Sigmoid colon (tissue), 7 donors: ENCODE results near the gene S100A10. TPM values are rescaled to one million over a fixed set of nuclear protein-coding genes. Genes with fewer than 3 reads are reported as not detected.
A peak's percentile ranks its signal among the peaks of the same experiment; 100 is the strongest.

Experiments used
- DNase-seq: peaks from one replicate; pipeline ENCODE4 v3.0.0-alpha.2; 2019
- H3K27ac ChIP-seq, 4 donors: fragments of 200-600 bp; sonication (generic); one replicate each; pipeline ENCODE4 v1.5.1; 2016 to 2019; ENCODE audit warnings: mild to moderate bottlenecking in 1 of 4
- H3K27me3 ChIP-seq, 3 donors: fragments of 200-600 bp; sonication (generic); one replicate each; pipeline ENCODE4 v1.5.1; 2019; ENCODE audit warnings: mild to moderate bottlenecking in 1 of 3
- H3K36me3 ChIP-seq, 4 donors: fragments of 200-600 bp; sonication (generic); one replicate each; pipeline ENCODE4 v1.5.1; 2016 to 2019
- H3K4me1 ChIP-seq, 4 donors: fragments of 200-600 bp; sonication (generic); one replicate each; pipeline ENCODE4 v1.5.1; 2017 to 2019
- H3K4me3 ChIP-seq, 4 donors: fragments of 200-600 bp; sonication (generic); one replicate each; pipeline ENCODE4 v1.5.1; 2017 to 2019; ENCODE audit warnings: mild to moderate bottlenecking in 2 of 4, moderate library complexity in 1 of 4
- H3K9me3 ChIP-seq, 4 donors: fragments of 200-600 bp in 3 of 4; sonication (generic) in 3 of 4; one replicate each; pipeline versions ENCODE4 v1.5.1 to v1.6.1; 2013 to 2019
- CTCF ChIP-seq, 4 experiments: fragments of 450-650 bp in 3 of 4; fragments of 200-600 bp in 1 of 4; IDR thresholded peaks; one replicate each; pipeline ENCODE4 v1.5.1; 2016 to 2019; ENCODE audit warnings: antibody characterized with exemption in 4 of 4, mild to moderate bottlenecking in 3 of 4, moderate library complexity in 2 of 4
- EP300 ChIP-seq, 4 donors: sonication (generic); formaldehyde crosslinking; IDR thresholded peaks; one replicate each; pipeline ENCODE4 v1.6.1; 2017; ENCODE audit warnings: antibody characterized with exemption in 4 of 4
- POLR2A ChIP-seq, 2 donors: fragments of 450-650 bp; IDR thresholded peaks; one replicate each; pipeline ENCODE4 v1.6.1; 2016; ENCODE audit warnings: antibody characterized with exemption in 2 of 2, mild to moderate bottlenecking in 2 of 2, moderate library complexity in 2 of 2
- POLR2AphosphoS5 ChIP-seq, 4 donors: sonication (generic); formaldehyde crosslinking; IDR thresholded peaks; one replicate each; pipeline ENCODE4 v1.6.1; 2017; ENCODE audit warnings: antibody characterized with exemption in 4 of 4
- WGBS, 2 donors: extraction: QIAGEN DNeasy Blood & Tissue Kit; methylation state at CpG; one replicate each; pipeline ENCODE4 v1.1.7; 2013; 5-methylcytosine and 5-hydroxymethylcytosine counted together
- intact Hi-C: fragments of 100-400 bp; cut with DNase I; formaldehyde crosslinking; loops from one replicate; pipeline ENCODE4 v1.15.1; 2023
- polyA plus RNA-seq, 3 donors: library from polyadenylated mRNA; stranded (reverse); fragments of 200-250 nt; gene quantifications; one replicate each; pipeline ENCODE4 v1.2.3, GENCODE V29; 2013
- total RNA-seq, 4 donors: library from RNA; depleted of rRNA; stranded (reverse); fragments of >200 nt; gene quantifications; one replicate each; pipeline ENCODE4 v1.1.0, GENCODE V29; 2016
- donor health status: healthy with polysubstance abuse.
- donor health status: Bipolar disorder and iron deficiency.
- donor health status: healthy.

Gene S100A10
- total and polyA plus RNA-seq, 7 donors: 20.2 to 1,816 (median 57.9) TPM

DNA sequence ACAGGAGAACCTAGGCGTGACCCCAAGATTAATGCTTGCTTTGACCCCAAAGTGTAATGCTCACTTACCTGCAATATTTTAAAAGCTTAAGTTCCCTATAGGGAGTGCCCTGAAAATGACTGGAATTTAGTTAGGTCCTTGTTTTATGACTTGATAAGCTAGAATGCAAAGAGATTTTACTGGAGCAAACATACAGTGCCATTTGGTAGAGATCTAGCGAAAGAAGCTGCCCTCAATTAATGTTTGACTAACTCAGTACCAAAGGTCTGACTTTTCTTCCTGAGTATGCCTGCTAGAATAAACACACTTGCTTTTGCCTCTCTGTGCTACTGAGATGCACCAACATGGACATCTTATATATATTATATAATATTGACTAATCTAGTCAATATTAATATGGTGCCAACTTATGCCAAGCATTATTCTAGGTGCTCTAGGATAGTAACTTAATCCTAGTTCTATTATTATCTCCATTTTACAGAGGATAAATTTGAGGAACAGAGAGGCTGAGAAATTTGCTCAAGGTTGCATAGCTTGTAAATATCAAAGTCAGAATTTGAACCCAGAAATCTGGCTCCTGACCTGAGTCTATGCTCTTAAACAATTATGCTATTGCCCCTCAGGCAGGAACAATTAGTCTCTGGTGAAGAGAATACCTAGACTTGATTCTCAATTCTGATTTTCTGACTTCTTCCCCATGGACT, 18.2 kb downstream of the S100A10 start:
- Histone ChIP-seq H3K27ac (no peak overlapping the region), H3K27me3 (no peaks in the 10 kb centered on the region), H3K9me3 (no peaks in the 10 kb centered on the region), H3K4me3 (no peak overlapping the region), H3K4me1 (peaks cover 0 to 27% (median 16%) of the 10 kb centered on the region in 4 donors), H3K36me3 (no peaks in the 10 kb centered on the region)
- TF ChIP-seq POLR2AphosphoS5 (IDR thresholded peaks at IDR 0.05) (no peak), CTCF (IDR thresholded peaks at IDR 0.05) (no peak), EP300 (IDR thresholded peaks at IDR 0.05) (no peak), POLR2A (IDR thresholded peaks at IDR 0.05) (no peak)
- 21 to 74% methylated on average over 2 of the region's 2 CpGs for WGBS, 2 donors
- intact Hi-C loops: no loop called here
- no peak for DNase-seq

DNA sequence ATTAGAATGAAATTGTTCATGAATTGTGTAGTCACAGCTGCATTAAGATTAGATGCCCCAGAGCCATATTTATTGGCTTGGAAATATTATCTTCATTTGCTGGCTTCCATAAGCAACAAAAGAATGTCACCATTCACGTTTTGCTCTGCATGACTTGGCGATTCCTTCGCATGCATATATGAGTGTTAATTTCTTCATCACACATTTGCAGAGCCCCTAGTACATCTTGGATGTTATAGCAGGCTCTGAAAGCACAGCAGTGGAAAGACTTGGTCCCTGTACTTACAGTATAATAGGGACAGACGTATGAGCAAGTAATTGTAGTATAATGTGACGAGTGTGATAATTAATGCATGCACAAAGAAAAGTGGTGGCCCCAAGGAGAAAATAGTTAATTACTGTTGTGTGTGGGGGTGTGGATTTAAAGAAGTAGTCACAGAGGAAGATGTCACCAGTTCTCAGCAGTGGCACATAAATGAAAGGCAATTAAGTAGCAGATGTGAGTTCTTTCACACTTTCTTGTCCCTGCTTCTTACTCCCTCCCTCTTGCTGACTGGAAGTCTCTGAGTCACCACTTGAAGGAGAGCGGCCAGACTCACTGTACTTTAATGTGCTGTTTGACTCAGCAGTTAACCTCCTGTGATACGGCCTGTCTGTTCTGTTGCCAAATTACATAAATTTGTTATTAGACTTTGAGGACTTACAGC, 21.0 kb downstream of the S100A10 start:
- Histone ChIP-seq H3K9me3 (no peaks in the 10 kb centered on the region), H3K4me3 (no peak overlapping the region), H3K4me1 (peaks cover 0 to 24% (median 22%) of the 10 kb centered on the region in 4 donors), H3K27me3 (no peaks in the 10 kb centered on the region), H3K36me3 (no peaks in the 10 kb centered on the region), H3K27ac (peak overlapping the region in 3 of 4 donors; percentile 44 to 59 (median 58))
- intact Hi-C loops: loop anchor here (2.0 kb wide), 1 partner anchor 28 kb away; no protein-coding TSS in a partner anchor
- 9 to 34% methylated on average over 7 of the region's 7 CpGs for whole genome bisulfite sequencing, 2 donors
- TF ChIP-seq EP300 (IDR thresholded peaks at IDR 0.05): peak in 1 of 4 donors; percentile 37
- peak; percentile 49 to 86 (median 83) for TF ChIP-seq POLR2AphosphoS5 (IDR thresholded peaks at IDR 0.05)
- no peak for TF ChIP-seq CTCF (IDR thresholded peaks at IDR 0.05)
- no peak for TF ChIP-seq POLR2A (IDR thresholded peaks at IDR 0.05)
- DNase-seq: peak; percentile 70

GRCh38 chr1:151970626-151971025, 23.0 kb downstream of the S100A10 start:
- WGBS, 2 donors: 38 to 67% methylated on average over 4 of the region's 4 CpGs
- Histone ChIP-seq H3K36me3 (no peaks in the 10 kb centered on the region), H3K9me3 (no peaks in the 10 kb centered on the region), H3K4me1 (peaks cover 0 to 24% (median 22%) of the 10 kb centered on the region in 4 donors), H3K4me3 (no peak overlapping the region), H3K27ac (no peak overlapping the region), H3K27me3 (no peaks in the 10 kb centered on the region)
- no peak for DNase-seq
- intact Hi-C loops: no loop called here
- no peak for TF ChIP-seq POLR2A (IDR thresholded peaks at IDR 0.05)

GRCh38 chr1:151970128-151970527, 23.5 kb downstream of the S100A10 start:
- H3K4me1 ChIP-seq: peaks cover 0 to 24% (median 22%) of the 10 kb centered on the region in 4 donors
- WGBS, 2 donors: 84 to 86% methylated on average over 5 of the region's 5 CpGs
- no peak for DNase-seq
- H3K36me3 ChIP-seq: no peaks in the 10 kb centered on the region
- no peak overlapping the region for H3K4me3 ChIP-seq
- TF ChIP-seq POLR2AphosphoS5 (IDR thresholded peaks at IDR 0.05) (no peak), CTCF (IDR thresholded peaks at IDR 0.05) (no peak)
- H3K27ac ChIP-seq: no peak overlapping the region
- H3K27me3 ChIP-seq: no peaks in the 10 kb centered on the region
- intact Hi-C loops: no loop called here
- H3K9me3 ChIP-seq: no peaks in the 10 kb centered on the region

DNA sequence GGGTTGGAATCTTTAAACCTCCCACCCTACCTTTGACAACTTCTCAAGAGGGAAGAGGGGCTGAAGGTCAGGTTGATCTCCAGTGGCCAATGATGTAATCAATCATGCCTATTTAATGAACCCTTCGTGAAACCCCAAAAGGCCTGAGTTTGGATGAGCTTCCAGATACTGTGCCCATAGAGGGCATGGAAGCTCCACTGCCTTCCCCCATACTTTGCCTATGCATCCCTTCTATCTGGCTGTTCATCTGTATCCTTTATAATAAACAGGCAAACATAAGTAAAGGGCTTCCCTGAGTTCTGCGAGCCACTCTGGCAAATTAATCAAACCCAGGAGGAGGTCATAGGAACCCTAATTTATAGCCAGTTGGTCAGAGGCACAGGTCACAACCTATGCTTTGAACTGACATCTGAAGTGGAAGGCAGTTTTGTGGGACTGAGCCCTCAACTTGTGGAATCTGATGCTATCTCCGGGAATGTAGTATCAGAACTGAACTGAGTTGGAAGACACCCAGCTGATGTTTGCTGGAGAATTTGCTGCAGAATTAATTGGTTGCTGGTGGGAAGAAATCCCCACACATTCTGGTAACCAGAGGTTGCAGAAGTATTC, 24.8 kb downstream of the S100A10 start:
- intact Hi-C loops: no loop called here
- WGBS, 2 donors: 86% methylated on average over 3 of the region's 3 CpGs
- no peaks in the 10 kb centered on the region for H3K27me3 ChIP-seq

More for the DNA sequence above, 24.8 kb downstream of the S100A10 start:
- TF ChIP-seq CTCF (IDR thresholded peaks at IDR 0.05) (no peak), POLR2AphosphoS5 (IDR thresholded peaks at IDR 0.05) (no peak), POLR2A (IDR thresholded peaks at IDR 0.05) (no peak)
- Histone ChIP-seq H3K4me3 (no peak overlapping the region), H3K9me3 (no peaks in the 10 kb centered on the region), H3K36me3 (no peaks in the 10 kb centered on the region), H3K4me1 (peaks cover 0 to 24% (median 22%) of the 10 kb centered on the region in 4 donors), H3K27ac (no peak overlapping the region)
- DNase-seq: no peak
